LNCaP clone FGC (cell line): ENCODE measurements around the gene SLC13A3.

Experiments used
- DNase-seq: peaks from one replicate; pipeline ENCODE4 v3.0.0-alpha.2; 2011; ENCODE audit warnings: low read depth
- H3K4me3 ChIP-seq: 2 replicates; pipeline ENCODE4 v1.5.1; 2011; ENCODE audit warnings: mild to moderate bottlenecking, low read depth, low read length, control low read depth
- TF ChIP-seq, protein P1 (sequence below): IDR thresholded peaks from 2 replicates; pipeline ENCODE4 v1.5.1; 2012; ENCODE audit warnings: mild to moderate bottlenecking; ENCODE audit not compliant: control insufficient read depth, insufficient read depth; ENCODE audit errors: extremely low read depth

The SLC13A3 gene

DNA sequence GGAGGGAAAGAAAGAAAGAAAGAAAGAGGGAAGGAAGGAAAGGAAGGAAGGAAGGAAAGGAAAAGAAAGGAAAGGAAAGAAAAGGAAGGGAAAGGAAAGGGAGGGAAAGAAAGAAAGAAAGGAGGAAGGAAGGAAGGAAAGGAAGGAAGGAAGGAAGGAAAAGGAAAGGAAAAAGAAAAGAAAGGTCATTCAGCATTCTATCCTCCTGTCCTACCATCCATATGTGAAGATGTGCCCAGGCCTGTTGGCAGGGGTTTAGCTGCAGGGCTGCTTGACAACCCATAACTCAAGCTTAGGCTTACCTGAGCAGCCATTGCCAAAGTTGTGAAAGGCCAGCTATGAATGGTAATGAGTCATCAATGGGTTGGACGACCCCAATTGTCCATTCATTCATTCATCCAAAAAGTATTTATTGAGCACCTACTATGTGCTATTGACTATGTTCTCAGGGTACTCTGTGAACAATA lies 50.9 kb downstream of the SLC13A3 start:
- DNase-seq = no peak
- TF ChIP-seq, protein P1, sequence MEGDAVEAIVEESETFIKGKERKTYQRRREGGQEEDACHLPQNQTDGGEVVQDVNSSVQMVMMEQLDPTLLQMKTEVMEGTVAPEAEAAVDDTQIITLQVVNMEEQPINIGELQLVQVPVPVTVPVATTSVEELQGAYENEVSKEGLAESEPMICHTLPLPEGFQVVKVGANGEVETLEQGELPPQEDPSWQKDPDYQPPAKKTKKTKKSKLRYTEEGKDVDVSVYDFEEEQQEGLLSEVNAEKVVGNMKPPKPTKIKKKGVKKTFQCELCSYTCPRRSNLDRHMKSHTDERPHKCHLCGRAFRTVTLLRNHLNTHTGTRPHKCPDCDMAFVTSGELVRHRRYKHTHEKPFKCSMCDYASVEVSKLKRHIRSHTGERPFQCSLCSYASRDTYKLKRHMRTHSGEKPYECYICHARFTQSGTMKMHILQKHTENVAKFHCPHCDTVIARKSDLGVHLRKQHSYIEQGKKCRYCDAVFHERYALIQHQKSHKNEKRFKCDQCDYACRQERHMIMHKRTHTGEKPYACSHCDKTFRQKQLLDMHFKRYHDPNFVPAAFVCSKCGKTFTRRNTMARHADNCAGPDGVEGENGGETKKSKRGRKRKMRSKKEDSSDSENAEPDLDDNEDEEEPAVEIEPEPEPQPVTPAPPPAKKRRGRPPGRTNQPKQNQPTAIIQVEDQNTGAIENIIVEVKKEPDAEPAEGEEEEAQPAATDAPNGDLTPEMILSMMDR = no peak
- no peak overlapping the region for H3K4me3 ChIP-seq

DNA sequence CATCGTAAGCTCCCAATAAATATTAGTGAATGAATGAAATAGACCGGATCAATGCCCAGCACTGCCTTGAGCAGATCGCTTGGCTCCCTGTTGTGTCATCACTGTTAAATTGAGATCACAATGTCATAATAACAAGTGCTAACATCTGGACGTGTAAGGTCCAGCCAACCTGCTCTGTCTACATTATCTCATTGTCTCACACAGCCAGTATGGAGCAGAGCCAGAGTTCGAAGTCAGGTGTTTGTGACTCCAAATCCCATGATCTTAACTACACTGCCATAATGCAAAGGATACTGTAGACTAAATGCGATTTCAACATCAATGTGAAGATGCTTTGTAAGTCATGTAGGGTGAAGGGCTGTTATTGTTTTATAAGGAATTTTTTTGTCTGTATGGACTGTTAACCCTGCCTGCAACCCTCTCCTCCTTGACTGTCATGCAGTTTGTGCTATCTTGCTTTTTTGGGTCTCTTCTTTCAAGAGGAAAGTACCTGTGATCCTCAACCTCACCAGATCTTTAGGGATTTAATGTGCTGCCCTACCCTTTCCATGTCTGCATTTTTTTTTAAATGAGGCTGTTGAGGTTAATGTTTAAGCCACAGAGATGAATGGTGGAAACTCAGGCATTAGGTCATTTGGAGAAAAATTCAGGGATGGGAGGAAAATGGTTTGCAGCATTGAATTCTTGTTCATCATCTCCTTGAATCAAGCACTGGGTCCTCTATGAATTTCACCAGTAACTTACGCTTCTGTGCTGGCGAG lies 51.9 kb downstream of the SLC13A3 start:
- no peak for DNase-seq
- H3K4me3 ChIP-seq = no peak overlapping the region
- TF ChIP-seq, protein P1 = no peak

DNA sequence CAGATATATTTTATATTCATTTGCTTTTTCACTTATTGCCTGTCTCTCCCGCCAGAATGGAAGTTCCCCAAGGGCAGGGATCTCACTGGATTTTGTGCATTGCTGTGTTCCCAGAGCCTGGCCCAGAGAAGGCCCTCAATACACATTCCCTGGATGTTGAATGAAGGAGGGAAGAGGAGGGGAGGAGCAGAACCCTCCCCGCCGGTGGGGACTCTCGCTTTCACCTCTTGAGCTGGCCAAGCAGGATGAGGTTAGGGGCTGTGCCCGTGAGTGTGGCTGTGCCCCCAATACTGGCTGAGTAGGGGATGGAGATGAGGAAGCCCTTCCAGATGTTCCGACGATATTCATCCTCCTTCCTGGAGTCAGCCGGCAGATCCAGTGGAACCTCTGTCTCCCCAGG lies 55.3 kb downstream of the SLC13A3 start:
- TF ChIP-seq, protein P1 = no peak
- no peak for DNase-seq
- H3K4me3 ChIP-seq = no peak overlapping the region

DNA sequence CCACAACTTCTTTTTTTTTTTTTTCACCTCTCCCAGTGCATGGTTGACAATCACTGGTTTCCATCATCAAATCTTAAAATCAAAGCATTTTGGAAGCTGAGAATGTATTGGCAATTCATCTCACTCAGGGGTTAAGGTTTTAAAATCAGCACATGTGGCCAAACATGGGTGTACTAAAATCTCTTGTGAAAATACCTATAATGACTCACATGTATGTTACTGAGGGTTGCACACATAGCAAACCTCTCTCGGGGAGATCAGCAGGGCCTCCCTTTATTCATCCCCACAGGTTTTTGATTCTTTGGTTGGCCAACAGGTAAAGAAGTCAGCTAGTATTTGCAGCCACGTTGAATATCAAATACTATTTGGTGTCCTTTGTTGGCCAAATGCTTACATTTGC lies 56.5 kb downstream of the SLC13A3 start:
- H3K4me3 ChIP-seq = no peak overlapping the region
- no peak for DNase-seq
- TF ChIP-seq, protein P1 = no peak

DNA sequence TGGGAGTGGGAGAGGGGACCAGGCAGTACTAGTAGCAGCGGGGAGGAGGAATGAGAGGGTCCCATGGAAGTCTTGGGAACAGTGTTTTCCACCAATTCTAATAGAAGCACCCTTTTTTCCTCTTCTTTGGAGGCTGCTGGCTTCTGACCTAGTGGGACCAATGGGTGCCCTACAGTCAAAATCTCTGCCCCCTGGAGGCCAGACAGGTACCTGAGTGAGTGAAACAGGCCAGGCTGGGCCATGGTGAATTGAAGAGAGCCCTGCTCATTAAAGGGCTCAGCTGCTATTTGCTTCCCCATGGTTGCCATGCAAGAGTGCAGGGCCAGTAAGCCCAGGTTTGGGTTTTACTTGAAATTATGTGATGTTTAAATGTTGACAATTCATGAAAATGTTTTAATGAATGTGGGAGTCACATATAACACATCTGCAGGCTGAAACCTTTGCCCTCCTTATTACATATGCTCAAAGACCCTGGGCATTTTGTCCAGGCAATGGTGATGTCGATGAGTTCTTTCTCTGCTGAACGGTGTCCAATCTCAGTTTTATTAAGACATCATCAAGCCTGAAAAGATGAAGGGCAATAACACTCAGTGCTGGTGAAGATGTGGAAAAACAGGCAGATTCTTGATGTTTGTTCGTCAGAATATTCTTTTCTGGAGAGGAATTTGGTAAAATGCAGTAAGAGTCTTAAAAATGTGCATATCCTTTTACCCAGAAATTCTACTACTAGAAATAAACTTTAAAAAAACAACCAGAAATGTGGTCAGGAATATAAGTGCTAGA lies 58.5 kb downstream of the SLC13A3 start:
- TF ChIP-seq, protein P1 = no peak
- no peak overlapping the region for H3K4me3 ChIP-seq
- no peak for DNase-seq

DNA sequence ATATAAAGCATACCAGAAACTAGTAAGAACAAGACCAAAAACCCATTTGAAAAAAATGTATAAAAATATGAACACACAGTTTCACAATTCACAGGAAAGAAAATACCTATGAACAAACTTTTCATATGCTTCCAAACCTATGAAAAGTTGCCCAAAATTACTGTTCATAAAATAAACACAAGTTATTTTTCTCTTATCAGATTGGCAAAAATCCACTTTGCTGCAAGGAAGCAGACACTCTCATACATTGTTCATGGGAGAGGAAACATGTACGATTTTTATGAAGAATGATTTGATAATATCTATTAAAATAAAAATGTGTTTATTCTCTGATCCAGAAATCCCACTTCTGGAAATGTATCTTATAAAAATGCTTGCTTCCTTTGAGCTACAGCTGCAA lies 60.8 kb downstream of the SLC13A3 start:
- TF ChIP-seq, protein P1 = no peak
- no peak overlapping the region for H3K4me3 ChIP-seq
- no peak for DNase-seq
